WTC11 (cell line): Measurements from ENCODE around the gene MAPK12. TPM values are rescaled to one million over a fixed set of nuclear protein-coding genes. Genes with fewer than 3 reads are reported as not detected.

Experiments used
- ATAC-seq: fragments of 200-7000 bp; cut with Tn5 transposase; 2 replicates; pipeline ENCODE4 v1.10.0; 2021; ENCODE audit warnings: mild to moderate bottlenecking, moderate library complexity
- CTCF ChIA-PET: fragments of 300-600 bp; sonication (Branson Sonifier 250); formaldehyde crosslinking; loops from one replicate; lab custom pipeline; 2021; ENCODE audit warnings: antibody characterized with exemption; lab: Charles Lee
- POLR2A ChIA-PET: fragments of 350-600 bp; sonication (Branson Sonifier 250); formaldehyde crosslinking; loops from one replicate; lab custom pipeline; 2021; ENCODE audit warnings: antibody characterized with exemption; lab: Charles Lee
- DNase-seq: peaks from one replicate; pipeline ENCODE4 v3.0.0; 2021; ENCODE audit warnings: low spot score
- H3K27ac Mint-ChIP-seq: 2 replicates; pipeline ENCODE4 v1.8.0; 2021; ENCODE audit warnings: mixed read lengths
- H3K27me3 Mint-ChIP-seq: 2 replicates; pipeline ENCODE4 v1.8.0; 2021; ENCODE audit warnings: low read depth, mild to moderate bottlenecking, moderate library complexity, mixed read lengths
- H3K36me3 Mint-ChIP-seq: 2 replicates; pipeline ENCODE4 v1.8.0; 2021; ENCODE audit warnings: mixed read lengths
- H3K4me1 Mint-ChIP-seq: 2 replicates; pipeline ENCODE4 v1.8.0; 2022; ENCODE audit warnings: mixed read lengths
- H3K4me3 Mint-ChIP-seq: 2 replicates; pipeline ENCODE4 v1.8.0; 2021; ENCODE audit warnings: mild to moderate bottlenecking, moderate library complexity, mixed read lengths
- H3K9me3 Mint-ChIP-seq: 2 replicates; pipeline ENCODE4 v1.8.0; 2021; ENCODE audit warnings: mixed read lengths
- CREM ChIP-seq: sonication (generic); formaldehyde crosslinking; IDR thresholded peaks from 2 replicates; pipeline ENCODE4 v1.8.1; 2022; ENCODE audit warnings: mild to moderate bottlenecking, missing genetic modification reagents, moderate library complexity
- E2F1 ChIP-seq: sonication (generic); formaldehyde crosslinking; IDR thresholded peaks from 2 replicates; pipeline ENCODE4 v1.8.0; 2022; ENCODE audit warnings: mild to moderate bottlenecking, missing genetic modification reagents
- ELF4 ChIP-seq: sonication (generic); formaldehyde crosslinking; IDR thresholded peaks from 2 replicates; pipeline ENCODE4 v1.8.1; 2022; ENCODE audit warnings: low read depth, mild to moderate bottlenecking, moderate library complexity, missing genetic modification reagents
- ETV6 ChIP-seq: sonication (generic); formaldehyde crosslinking; IDR thresholded peaks from 2 replicates; pipeline ENCODE4 v1.8.1; 2022; ENCODE audit warnings: mild to moderate bottlenecking, missing genetic modification reagents
- HMGA2 ChIP-seq: fragments of 250-450 bp; sonication (Bioruptor Pico); IDR thresholded peaks from 2 replicates; pipeline ENCODE4 v1.4.0; 2021; ENCODE audit warnings: mild to moderate bottlenecking, moderate library complexity
- IRF2 ChIP-seq: sonication (generic); formaldehyde crosslinking; IDR thresholded peaks from 2 replicates; pipeline ENCODE4 v1.8.0; 2022; ENCODE audit warnings: low read depth, missing genetic modification reagents, borderline replicate concordance
- MXD4 ChIP-seq: fragments of 250-450 bp; sonication (Bioruptor Pico); IDR thresholded peaks from 2 replicates; pipeline ENCODE4 v1.8.0; 2021; ENCODE audit warnings: mild to moderate bottlenecking, moderate library complexity, borderline replicate concordance
- NR3C1 ChIP-seq: sonication (generic); formaldehyde crosslinking; conservative IDR thresholded peaks from 2 replicates; pipeline ENCODE4 v1.8.1; 2023; ENCODE audit warnings: low read depth, mild to moderate bottlenecking, missing genetic modification reagents
- OVOL2 ChIP-seq: fragments of 250-450 bp; sonication (Bioruptor Pico); IDR thresholded peaks from 2 replicates; pipeline ENCODE4 v1.9.0; 2021; ENCODE audit warnings: mild to moderate bottlenecking, borderline replicate concordance
- PREB ChIP-seq: sonication (generic); formaldehyde crosslinking; IDR thresholded peaks from 2 replicates; pipeline ENCODE4 v1.8.1; 2022; ENCODE audit warnings: mild to moderate bottlenecking, missing genetic modification reagents, moderate library complexity, borderline replicate concordance
- PRRX2 ChIP-seq: fragments of 250-450 bp; sonication (Bioruptor Pico); IDR thresholded peaks from 2 replicates; pipeline ENCODE4 v1.8.0; 2021; ENCODE audit warnings: mild to moderate bottlenecking
- RELA ChIP-seq: sonication (generic); formaldehyde crosslinking; IDR thresholded peaks from 2 replicates; pipeline ENCODE4 v1.8.1; 2022; ENCODE audit warnings: missing genetic modification reagents, mild to moderate bottlenecking, borderline replicate concordance
- RORB ChIP-seq: fragments of 250-450 bp; sonication (Bioruptor Pico); IDR thresholded peaks from 2 replicates; pipeline ENCODE4 v1.9.0; 2021; ENCODE audit warnings: mild to moderate bottlenecking
- SMAD4 ChIP-seq: sonication (generic); formaldehyde crosslinking; IDR thresholded peaks from 2 replicates; pipeline ENCODE4 v1.8.0; 2022; ENCODE audit warnings: mild to moderate bottlenecking, missing genetic modification reagents
- TEAD1 ChIP-seq: sonication (generic); formaldehyde crosslinking; IDR thresholded peaks from 2 replicates; pipeline ENCODE4 v1.8.0; 2022; ENCODE audit warnings: mild to moderate bottlenecking, missing genetic modification reagents
- TP53 ChIP-seq: sonication (generic); formaldehyde crosslinking; IDR thresholded peaks from 2 replicates; pipeline ENCODE4 v1.8.1; 2023; ENCODE audit warnings: mild to moderate bottlenecking, missing genetic modification reagents
- ZNF219 ChIP-seq: sonication (generic); formaldehyde crosslinking; IDR thresholded peaks from 2 replicates; pipeline ENCODE4 v1.8.0; 2023; ENCODE audit warnings: missing genetic modification reagents, mild to moderate bottlenecking, borderline replicate concordance
- ZNF317 ChIP-seq: sonication (generic); formaldehyde crosslinking; IDR thresholded peaks from 2 replicates; pipeline ENCODE4 v1.8.1; 2023; ENCODE audit warnings: low read depth, mild to moderate bottlenecking, moderate library complexity, missing genetic modification reagents, borderline replicate concordance
- ZNF512 ChIP-seq: sonication (generic); formaldehyde crosslinking; IDR thresholded peaks from 2 replicates; pipeline ENCODE4 v1.8.1; 2022; ENCODE audit warnings: missing genetic modification reagents, borderline replicate concordance
- total RNA-seq: library from RNA; stranded (reverse); gene quantifications from 3 replicates; pipeline ENCODE4 v1.2.3, GENCODE V29; 2021
- TF ChIP-seq, protein P1 (sequence below): fragments of 250-450 bp; sonication (Bioruptor Pico); IDR thresholded peaks from 2 replicates; pipeline ENCODE4 v2.1.2; 2022; ENCODE audit warnings: mild to moderate bottlenecking, moderate library complexity
- TF ChIP-seq, protein P2 (sequence below): sonication (generic); formaldehyde crosslinking; IDR thresholded peaks from 2 replicates; pipeline ENCODE4 v1.8.0; 2023; ENCODE audit warnings: missing genetic modification reagents

The MAPK12 gene
- total RNA-seq, 1 experiment from 2014 or later: 31.0 TPM

DNA sequence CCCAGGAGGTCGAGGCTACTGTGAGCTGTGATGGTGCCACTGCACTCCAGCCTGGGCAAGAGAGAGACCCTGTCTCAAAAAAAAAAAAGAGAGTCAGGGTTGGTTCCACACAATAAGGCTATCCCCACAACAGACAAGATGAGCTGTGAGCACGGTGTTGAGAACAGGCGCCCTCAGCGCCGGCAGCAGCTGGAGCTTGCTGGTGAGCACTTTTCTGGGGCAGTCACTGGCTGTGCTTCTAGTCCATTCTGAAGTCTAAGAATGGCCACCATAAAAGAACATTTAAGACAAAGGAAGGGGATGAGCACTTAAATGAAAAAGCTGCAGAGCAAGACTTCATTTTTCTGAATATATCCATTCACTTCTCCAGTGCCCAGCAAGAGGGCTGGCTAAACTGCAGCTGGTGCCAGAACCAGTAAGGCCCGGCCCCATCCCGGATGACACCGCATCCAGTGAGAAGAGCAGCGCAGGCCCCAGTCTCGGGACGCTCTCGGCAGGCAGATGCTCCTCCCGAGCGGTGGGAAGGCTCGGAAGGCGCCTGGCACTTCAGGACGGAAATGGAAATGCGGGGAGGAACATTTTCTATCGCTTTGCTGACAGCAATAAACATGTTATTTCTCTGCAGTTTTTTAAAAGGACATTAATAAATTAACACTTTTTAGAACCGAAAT is 28.9 kb downstream of the MAPK12 start:
- H3K36me3 Mint-ChIP-seq: peaks cover 12% of the 10 kb centered on the region
- no peak for DNase-seq
- H3K9me3 Mint-ChIP-seq: peaks cover 11% of the 10 kb centered on the region
- H3K27ac Mint-ChIP-seq: no peak overlapping the region
- H3K4me1 Mint-ChIP-seq: no peaks in the 10 kb centered on the region; the same call in 1 of the 2 replicates
- H3K27me3 Mint-ChIP-seq: no peaks in the 10 kb centered on the region
- no peak for ATAC-seq
- no peak overlapping the region for H3K4me3 Mint-ChIP-seq
- CTCF ChIA-PET: interaction anchor here (0.9 to 1.2 kb wide), 2 partner anchors 8 to 265 kb away, joined by 3 to 6 read pairs; no protein-coding TSS in a partner anchor
- TF ChIP-seq ETV6 (CRISPR knock-in tag): no peak
- TF ChIP-seq ZNF219 (CRISPR knock-in tag): no peak
- TF ChIP-seq RORB: no peak
- no peak for TF ChIP-seq ZNF512 (CRISPR knock-in tag)
- no peak for TF ChIP-seq PRRX2
- TF ChIP-seq RELA (CRISPR knock-in tag): no peak
- TF ChIP-seq IRF2 (CRISPR knock-in tag): no peak
- POLR2A ChIA-PET: no interaction called here

DNA sequence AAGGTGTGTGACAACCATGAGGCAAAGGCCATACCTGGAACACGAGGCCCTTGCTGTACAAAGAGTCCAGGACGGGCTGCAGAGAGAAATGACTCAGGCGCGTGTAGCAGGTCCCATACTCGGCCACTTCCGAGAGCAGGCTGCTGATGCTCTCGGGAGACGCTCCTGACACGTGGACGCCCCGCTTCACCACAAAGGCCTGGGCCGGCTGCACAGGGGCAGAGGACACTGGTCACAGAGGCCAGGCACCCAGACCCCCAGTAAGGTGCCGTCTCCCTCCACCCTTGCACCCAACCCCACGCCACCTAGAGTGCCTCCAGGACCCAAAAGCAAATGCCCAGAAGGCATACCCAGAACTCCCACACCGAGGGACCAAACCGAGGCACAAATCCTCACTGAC is 32.1 kb downstream of the MAPK12 start:
- Mint-ChIP-seq H3K36me3 (peaks cover 7% of the 10 kb centered on the region; the same call in 1 of the 2 replicates), H3K27me3 (no peaks in the 10 kb centered on the region), H3K9me3 (no peaks in the 10 kb centered on the region; the same call in 1 of the 2 replicates), H3K4me1 (no peaks in the 10 kb centered on the region), H3K4me3 (no peak overlapping the region), H3K27ac (no peak overlapping the region)
- ChIA-PET CTCF (interaction anchor here (3.5 kb wide), 1 partner anchor 8 kb away, joined by 15 read pairs; no protein-coding TSS in a partner anchor), POLR2A (no interaction called here)
- ATAC-seq: no peak
- DNase-seq: no peak
- TF ChIP-seq MXD4 (CRISPR knock-in tag) (no peak), TEAD1 (no peak), HMGA2 (no peak), TP53 (CRISPR knock-in tag) (no peak), ZNF317 (CRISPR knock-in tag) (no peak), PREB (CRISPR knock-in tag) (no peak), E2F1 (CRISPR knock-in tag) (no peak), ETV6 (CRISPR knock-in tag) (no peak), ELF4 (CRISPR knock-in tag) (no peak), SMAD4 (CRISPR knock-in tag) (no peak), CREM (CRISPR knock-in tag) (no peak), OVOL2 (no peak), NR3C1 (CRISPR knock-in tag) (no peak)
- TF ChIP-seq, protein P1, sequence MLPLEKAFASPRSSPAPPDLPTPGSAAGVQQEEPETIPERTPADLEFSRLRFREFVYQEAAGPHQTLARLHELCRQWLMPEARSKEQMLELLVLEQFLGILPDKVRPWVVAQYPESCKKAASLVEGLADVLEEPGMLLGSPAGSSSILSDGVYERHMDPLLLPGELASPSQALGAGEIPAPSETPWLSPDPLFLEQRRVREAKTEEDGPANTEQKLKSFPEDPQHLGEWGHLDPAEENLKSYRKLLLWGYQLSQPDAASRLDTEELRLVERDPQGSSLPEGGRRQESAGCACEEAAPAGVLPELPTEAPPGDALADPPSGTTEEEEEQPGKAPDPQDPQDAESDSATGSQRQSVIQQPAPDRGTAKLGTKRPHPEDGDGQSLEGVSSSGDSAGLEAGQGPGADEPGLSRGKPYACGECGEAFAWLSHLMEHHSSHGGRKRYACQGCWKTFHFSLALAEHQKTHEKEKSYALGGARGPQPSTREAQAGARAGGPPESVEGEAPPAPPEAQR (CRISPR knock-in tag): no peak
- TF ChIP-seq, protein P2, sequence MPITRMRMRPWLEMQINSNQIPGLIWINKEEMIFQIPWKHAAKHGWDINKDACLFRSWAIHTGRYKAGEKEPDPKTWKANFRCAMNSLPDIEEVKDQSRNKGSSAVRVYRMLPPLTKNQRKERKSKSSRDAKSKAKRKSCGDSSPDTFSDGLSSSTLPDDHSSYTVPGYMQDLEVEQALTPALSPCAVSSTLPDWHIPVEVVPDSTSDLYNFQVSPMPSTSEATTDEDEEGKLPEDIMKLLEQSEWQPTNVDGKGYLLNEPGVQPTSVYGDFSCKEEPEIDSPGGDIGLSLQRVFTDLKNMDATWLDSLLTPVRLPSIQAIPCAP (CRISPR knock-in tag): no peak
